H4 (cell line): ENCODE results near the gene ABR. TPM values are rescaled to one million over a fixed set of nuclear protein-coding genes. Genes with fewer than 3 reads are reported as not detected.
A peak's percentile ranks its signal among the peaks of the same experiment; 100 is the strongest.
"Not testable (repeated sequence)": the region's sequence is repeated elsewhere in the genome, so short reads cannot be mapped to it uniquely, and the experiment has no call there.

Experiments used
- DNase-seq: peaks from one replicate; pipeline ENCODE4 v3.0.0-alpha.2; 2015; ENCODE audit warnings: low spot score
- total RNA-seq: library from RNA; depleted of rRNA; stranded (reverse); fragments of >200 nt; shearing (Covaris generic); gene quantifications from 2 replicates; pipeline ENCODE4 v1.2.3, GENCODE V29; 2014

Gene ABR
- total RNA-seq, 1 experiment from 2014 or later, result 40.0 TPM

- DNase-seq, result no peak
These were observed 21.4 kb upstream of the ABR start for GRCh38 chr17:1201132-1201702.

GRCh38 chr17:1199271-1199743 lies 19.5 kb upstream of the ABR start:
- DNase-seq, result not testable (repeated sequence)

GRCh38 chr17:1197781-1198490 lies 18.2 kb upstream of the ABR start:
- no peak for DNase-seq

- DNase-seq, result no peak
These were observed 17.6 kb upstream of the ABR start for GRCh38 chr17:1197379-1197778.

DNA sequence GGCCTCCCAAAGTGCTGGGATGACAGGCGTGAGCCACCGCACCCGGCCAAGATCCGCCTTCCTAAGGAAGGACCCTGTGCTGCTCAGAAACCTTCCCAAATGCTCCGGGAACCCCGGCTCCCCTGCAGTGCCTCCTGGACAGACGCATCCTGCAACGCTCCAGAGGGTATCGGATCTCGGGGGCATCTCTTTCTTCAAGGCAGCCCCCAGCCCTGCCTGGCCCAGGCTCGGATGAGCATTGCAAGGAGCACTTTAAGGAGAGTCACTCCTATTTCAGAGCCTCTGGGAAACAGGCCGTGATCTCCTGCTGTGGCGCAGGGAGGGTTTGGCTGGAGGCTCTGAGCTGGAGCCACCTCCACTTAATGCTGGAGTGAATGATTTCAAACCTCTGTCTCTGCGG lies 17.2 kb upstream of the ABR start:
- no peak for DNase-seq

DNA sequence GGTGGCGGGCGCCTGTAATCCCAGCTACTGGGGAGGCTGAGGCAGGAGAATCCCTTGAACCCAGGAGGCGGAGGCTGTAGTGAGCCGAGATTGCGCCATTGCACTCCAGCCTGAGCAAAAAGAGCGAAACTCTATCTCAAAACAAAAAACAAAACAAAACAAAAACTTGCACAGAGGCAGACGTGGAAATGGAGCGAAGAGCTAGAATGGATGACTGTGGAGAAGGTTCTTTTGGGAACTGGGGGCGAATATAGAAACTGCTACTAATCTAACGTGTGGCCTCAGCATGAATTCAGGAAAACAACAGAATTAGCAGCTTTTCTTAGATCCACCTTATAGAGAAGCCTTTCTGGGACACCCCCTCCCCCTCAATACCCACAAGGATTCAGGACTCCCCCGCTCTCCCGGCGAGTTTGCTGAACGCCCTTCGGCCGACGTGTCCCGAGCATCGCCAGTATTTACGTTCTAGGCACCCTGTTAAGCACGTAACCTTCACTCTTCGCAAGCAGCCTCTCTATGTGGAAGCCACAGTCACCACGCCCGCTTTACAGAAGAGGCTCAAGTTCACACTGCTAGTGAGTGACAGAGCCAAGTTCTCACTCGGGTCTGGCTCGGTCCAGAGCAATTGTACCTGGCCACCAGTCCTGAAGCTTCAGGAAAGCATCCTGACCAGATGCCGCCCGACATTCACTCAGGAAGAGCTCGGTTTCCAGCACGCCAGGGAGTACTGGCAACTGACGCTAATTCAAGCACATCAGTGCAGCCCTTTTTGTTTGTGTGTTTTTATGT lies 13.3 kb upstream of the ABR start:
- no peak for DNase-seq

GRCh38 chr17:1190751-1191331 lies 11.1 kb upstream of the ABR start:
- DNase-seq, result no peak

DNA sequence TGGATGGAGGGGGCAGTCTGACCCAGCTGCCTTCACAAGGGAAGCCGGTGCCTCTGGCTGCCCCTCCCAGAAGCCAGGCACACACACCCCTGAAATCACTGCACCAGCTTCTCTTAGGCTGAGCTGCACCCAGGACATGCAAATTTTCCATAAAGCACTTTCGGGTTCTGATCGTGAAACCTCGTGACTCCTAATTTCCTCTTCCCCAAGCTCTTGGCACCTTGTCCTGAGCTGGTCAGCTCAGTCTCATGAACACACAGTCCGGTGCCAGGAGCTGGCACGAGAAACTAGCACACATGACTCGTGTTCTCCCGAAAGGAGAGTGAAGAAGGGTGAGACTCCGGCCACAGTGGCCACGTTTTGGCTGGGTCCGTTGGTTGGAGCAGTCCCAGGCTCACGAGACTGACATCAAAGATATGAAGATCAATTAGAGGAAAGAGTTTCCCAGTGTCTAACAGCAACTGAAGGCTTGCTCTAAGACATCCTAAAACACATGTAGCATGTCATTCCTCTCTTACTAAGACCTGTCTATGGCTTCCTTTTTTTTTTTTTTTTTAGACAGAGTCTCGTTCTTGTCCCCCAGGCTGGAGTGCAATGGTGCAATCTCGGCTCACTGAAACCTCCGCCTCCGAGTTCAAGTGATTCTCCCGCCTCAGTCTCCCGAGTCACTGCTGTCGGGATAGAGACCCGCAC lies 9.2 kb upstream of the ABR start:
- DNase-seq, result no peak

DNA sequence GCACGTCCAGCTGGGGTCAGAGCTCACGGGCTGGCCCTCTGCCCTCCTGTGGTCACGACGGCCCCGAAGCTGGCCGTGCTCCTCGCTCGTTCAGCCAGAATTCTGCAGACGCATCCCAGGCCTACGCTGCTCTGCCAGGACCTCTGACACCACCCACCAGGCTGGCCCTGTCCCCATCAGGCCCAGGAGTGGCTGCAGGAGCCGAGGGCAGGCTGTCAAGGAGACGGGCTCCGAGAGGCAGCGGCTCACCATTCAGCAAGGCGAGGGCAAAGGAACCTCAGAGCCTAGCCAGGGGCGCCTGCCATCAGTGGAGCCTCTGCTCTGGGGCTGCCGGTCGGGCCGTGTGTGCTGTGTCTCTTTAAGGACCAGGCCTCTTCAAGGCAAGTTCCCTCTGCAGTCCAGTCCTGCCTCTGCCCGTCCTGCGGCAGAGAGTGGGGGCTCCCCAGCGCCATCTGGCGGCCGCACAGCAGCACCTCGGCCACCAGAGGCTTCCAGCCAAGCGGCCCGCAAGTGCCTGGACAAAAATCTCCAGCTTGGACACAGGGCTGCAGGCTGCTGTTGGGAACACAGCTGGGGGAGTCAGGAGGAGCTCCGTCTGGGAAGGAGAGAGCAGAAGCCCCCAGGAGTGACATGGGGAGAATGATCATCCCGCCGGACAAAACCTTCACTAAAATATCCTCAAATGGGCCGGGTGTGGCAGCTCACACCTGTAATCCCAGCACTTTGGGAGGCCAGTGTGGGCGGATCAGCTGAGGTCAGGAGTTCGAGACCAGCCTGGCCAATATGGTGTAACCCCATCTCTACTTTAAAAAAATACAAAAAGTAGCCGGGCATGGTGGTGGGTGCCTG lies 7.4 kb upstream of the ABR start:
- DNase-seq, result peak; percentile 84

GRCh38 chr17:1186214-1186820 lies 6.5 kb upstream of the ABR start:
- DNase-seq, result no peak

GRCh38 chr17:1183171-1183873 lies 3.5 kb upstream of the ABR start:
- no peak for DNase-seq

GRCh38 chr17:1182811-1183170 lies 3.0 kb upstream of the ABR start:
- DNase-seq, result no peak

DNA sequence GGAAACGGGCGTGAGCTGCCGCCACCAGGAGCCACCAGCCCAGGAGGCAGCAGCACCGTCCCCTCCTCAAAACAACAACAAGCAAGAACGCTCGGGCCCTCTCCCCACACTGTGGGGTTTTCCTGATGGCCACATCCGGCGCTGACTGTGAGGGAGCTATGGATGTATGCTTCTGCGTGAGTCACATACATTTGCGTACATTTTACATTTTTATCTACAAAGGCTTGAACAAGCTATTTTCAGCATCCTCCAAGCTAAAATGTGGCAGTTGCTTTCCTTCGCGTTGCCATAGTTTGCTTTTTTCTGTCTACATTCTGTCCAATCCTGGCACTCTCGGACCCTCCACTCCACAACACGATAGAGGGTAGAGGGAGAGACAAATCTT lies 2.0 kb upstream of the ABR start:
- no peak for DNase-seq

- no peak for DNase-seq
These were observed 1.4 kb upstream of the ABR start for GRCh38 chr17:1180958-1181752.

GRCh38 chr17:1179112-1179817 lies 516 bp downstream of the ABR start:
- no peak for DNase-seq

DNA sequence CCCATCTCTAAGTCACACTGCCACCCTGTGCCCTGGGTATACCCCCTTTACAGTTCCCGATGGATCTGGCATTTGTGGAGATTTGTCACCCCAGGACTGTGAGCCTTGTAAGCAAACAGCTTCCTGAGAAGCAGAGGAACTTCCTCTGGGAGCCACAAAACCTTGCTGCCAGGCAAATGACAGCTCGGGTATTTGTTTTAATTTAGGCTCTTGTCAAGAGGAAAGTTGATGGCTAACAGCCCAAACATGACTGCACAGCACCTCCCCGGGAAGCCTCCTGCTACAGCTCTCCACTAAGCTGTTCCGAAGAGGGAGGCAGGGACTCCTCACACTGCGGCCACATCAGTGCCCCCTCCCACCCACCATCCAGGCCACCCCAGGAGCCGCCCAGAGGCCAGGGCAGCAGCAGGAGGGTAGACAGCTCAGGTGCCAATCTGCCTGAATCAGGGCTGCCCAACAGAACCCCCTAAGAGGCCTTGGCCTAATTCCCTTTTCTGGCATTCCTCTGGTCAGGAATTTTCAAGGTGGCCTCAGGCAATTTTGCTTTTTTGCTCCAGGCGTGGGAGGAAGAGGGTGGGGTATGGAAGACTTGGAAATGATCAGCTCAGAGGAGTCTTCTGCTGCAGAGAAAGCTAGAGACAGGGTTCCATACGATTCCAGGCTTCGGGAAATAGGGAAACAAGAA lies 2.6 kb downstream of the ABR start:
- no peak for DNase-seq

DNA sequence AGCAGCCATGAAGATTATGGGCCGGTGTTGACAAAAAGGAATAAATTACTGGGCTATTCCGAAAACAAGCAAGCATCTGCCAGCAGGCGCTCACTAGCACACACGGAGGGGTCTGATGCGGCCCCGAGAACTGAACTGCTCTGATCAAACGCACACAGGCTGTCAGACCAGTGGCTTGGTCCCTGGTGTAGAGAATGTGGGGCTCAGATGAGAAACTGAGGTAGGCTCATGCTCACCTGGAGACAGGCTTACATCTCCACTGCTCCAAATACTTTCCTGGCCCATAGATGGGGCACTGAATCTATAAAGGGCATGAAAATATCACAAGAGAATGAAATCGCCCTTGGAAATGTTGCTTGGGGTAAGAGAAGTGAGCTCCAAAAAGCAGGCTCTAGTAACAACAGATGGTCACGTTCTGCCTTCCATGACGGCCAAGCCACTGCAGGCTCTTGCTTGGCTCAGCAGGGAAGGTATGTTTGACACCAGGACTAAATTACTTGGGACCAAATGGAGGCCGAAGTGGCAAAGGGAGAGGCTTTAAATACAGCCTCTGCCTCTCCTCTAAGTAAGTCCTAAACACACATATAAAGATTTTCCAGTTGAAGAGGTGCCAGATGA lies 5.4 kb downstream of the ABR start:
- no peak for DNase-seq
